ENCODE measurements around the gene IMMP2L.

IMMP2L gene

GRCh38 chr7:110921595-110922151 lies 640.6 kb downstream of the IMMP2L start:
- no peak for DNase-seq (ENCODE audit: low spot score)

- DNase-seq (ENCODE audit: low spot score) = no peak
Observed at GRCh38 chr7:110918949-110919548, 643.2 kb downstream of the IMMP2L start.

- no peak for DNase-seq (ENCODE audit: low spot score)
Observed at GRCh38 chr7:110914263-110914662, 648.0 kb downstream of the IMMP2L start.

GRCh38 chr7:110911632-110912031 lies 650.7 kb downstream of the IMMP2L start:
- no peak for DNase-seq (ENCODE audit: low spot score)

GRCh38 chr7:110909117-110909516 lies 653.2 kb downstream of the IMMP2L start:
- no peak for DNase-seq (ENCODE audit: low spot score)

- DNase-seq (ENCODE audit: low spot score) = no peak
Observed at GRCh38 chr7:110905773-110906566, 656.3 kb downstream of the IMMP2L start.

- no peak for DNase-seq (ENCODE audit: low spot score)
Observed at GRCh38 chr7:110898516-110898915, 663.8 kb downstream of the IMMP2L start.

- DNase-seq (ENCODE audit: low spot score) = no peak
Observed at GRCh38 chr7:110897538-110897937, 664.8 kb downstream of the IMMP2L start.

GRCh38 chr7:110894111-110894510 lies 668.2 kb downstream of the IMMP2L start:
- no peak for DNase-seq (ENCODE audit: low spot score)

GRCh38 chr7:110891197-110891596 lies 671.1 kb downstream of the IMMP2L start:
- DNase-seq (ENCODE audit: low spot score) = no peak

GRCh38 chr7:110890101-110890500 lies 672.2 kb downstream of the IMMP2L start:
- no peak for DNase-seq (ENCODE audit: low spot score)

- DNase-seq (ENCODE audit: low spot score) = no peak
Observed at GRCh38 chr7:110889335-110889734, 673.0 kb downstream of the IMMP2L start.

GRCh38 chr7:110888641-110889040 lies 673.7 kb downstream of the IMMP2L start:
- no peak for DNase-seq (ENCODE audit: low spot score)

- DNase-seq (ENCODE audit: low spot score) = no peak
Observed at GRCh38 chr7:110885474-110885873, 676.8 kb downstream of the IMMP2L start.

GRCh38 chr7:110881721-110882120 lies 680.6 kb downstream of the IMMP2L start:
- no peak for DNase-seq (ENCODE audit: low spot score)

- no peak for DNase-seq (ENCODE audit: low spot score)
Observed at GRCh38 chr7:110880971-110881370, 681.3 kb downstream of the IMMP2L start.

- DNase-seq (ENCODE audit: low spot score) = no peak
Observed at GRCh38 chr7:110877016-110877415, 685.3 kb downstream of the IMMP2L start.

- DNase-seq (ENCODE audit: low spot score) = no peak
Observed at GRCh38 chr7:110875346-110875745, 686.9 kb downstream of the IMMP2L start.

GRCh38 chr7:110871856-110872255 lies 690.4 kb downstream of the IMMP2L start:
- no peak for DNase-seq (ENCODE audit: low spot score)

- DNase-seq (ENCODE audit: low spot score) = no peak
Observed at GRCh38 chr7:110870926-110871325, 691.4 kb downstream of the IMMP2L start.

- DNase-seq (ENCODE audit: low spot score) = no peak
Observed at GRCh38 chr7:110868458-110868857, 693.8 kb downstream of the IMMP2L start.

- DNase-seq (ENCODE audit: low spot score) = no peak
Observed at GRCh38 chr7:110867771-110868170, 694.5 kb downstream of the IMMP2L start.

- DNase-seq (ENCODE audit: low spot score) = no peak
Observed at GRCh38 chr7:110863258-110863657, 699.0 kb downstream of the IMMP2L start.

All from COLO829 (cell line).